Measurements from ENCODE around the gene TTYH3. TPM values are rescaled to one million over a fixed set of nuclear protein-coding genes. Genes with fewer than 3 reads are reported as not detected.

Gene TTYH3
- total RNA-seq, 2 donors from 2014 or later: 11.2 to 32.0 TPM

DNA sequence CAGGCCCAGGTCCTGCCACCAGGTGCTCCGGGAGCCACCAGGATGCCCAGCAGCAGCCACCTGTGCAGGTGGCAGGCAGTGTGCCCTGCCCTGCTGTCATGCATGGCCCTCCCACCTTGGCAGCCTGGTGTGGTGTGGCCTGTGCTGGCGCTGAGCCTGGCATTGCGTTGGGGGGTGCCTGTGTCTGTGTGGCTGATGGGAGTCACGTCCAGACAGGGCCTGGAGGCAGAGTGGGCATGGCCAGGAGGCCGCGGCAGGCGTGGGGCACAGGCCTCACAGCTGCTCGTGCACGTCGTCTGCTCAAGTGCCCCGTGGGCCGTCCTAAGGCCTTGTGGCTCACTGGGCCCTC lies 8.7 kb downstream of the TTYH3 start:
- H3K4me1 ChIP-seq: peaks cover 64% of the 10 kb centered on the region

DNA sequence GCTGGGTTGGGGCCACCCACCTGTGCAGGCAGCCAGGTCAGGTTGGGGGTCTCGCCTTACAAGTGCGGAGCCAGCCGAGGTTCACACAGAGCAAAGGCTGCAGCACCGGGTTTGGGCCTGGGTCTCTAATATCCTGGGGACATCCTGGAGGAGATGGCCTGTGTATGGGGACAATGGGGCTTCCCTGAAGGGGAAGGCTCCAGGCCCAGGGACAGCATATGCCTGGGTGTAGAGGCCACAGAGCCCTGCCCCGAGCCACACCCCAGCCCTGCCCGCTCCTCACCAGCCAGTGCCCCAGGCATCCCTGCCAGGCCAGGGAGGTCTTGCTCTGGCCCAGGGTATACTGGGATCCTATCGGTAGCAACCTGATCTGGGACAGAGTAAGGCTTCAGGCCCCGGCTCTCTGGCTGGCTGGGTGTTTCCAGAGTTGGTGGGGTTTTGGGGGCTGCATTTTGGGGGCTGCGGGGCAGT lies 9.1 kb downstream of the TTYH3 start:
- 75% methylated on average over 9 of the region's 9 CpGs; no CpG with 5 or more reads in 1 of the 2 donors for WGBS, 2 donors
- H3K4me1 ChIP-seq: peaks cover 61% of the 10 kb centered on the region
- ATAC-seq: no peak
- TF ChIP-seq, protein P1, sequence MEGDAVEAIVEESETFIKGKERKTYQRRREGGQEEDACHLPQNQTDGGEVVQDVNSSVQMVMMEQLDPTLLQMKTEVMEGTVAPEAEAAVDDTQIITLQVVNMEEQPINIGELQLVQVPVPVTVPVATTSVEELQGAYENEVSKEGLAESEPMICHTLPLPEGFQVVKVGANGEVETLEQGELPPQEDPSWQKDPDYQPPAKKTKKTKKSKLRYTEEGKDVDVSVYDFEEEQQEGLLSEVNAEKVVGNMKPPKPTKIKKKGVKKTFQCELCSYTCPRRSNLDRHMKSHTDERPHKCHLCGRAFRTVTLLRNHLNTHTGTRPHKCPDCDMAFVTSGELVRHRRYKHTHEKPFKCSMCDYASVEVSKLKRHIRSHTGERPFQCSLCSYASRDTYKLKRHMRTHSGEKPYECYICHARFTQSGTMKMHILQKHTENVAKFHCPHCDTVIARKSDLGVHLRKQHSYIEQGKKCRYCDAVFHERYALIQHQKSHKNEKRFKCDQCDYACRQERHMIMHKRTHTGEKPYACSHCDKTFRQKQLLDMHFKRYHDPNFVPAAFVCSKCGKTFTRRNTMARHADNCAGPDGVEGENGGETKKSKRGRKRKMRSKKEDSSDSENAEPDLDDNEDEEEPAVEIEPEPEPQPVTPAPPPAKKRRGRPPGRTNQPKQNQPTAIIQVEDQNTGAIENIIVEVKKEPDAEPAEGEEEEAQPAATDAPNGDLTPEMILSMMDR (IDR thresholded peaks at IDR 0.05): no peak
- TF ChIP-seq POLR2A (IDR thresholded peaks at IDR 0.05): no peak
- H3K27ac ChIP-seq: peak overlapping the region; percentile 60 to 88 (median 81)
- intact Hi-C loops (cut with DNase I): no loop called here
- no peak overlapping the region for H3K4me3 ChIP-seq
- H3K27me3 ChIP-seq: no peaks in the 10 kb centered on the region
- DNase-seq: no peak
- no peaks in the 10 kb centered on the region for H3K36me3 ChIP-seq (replicated peaks in 1 of 2; ENCODE audit: insufficient read depth in 1 of 2, low read depth in 2 of 2)
- H3K9me3 ChIP-seq: no peaks in the 10 kb centered on the region

More for the DNA sequence above, 8.7 kb downstream of the TTYH3 start:
- ATAC-seq (peak; percentile 19), DNase-seq (peak; percentile 48 to 67 (median 64))
- no peak for TF ChIP-seq POLR2A (IDR thresholded peaks at IDR 0.05)
- TF ChIP-seq, protein P1 (IDR thresholded peaks at IDR 0.05): no peak
- no peaks in the 10 kb centered on the region for H3K36me3 ChIP-seq (replicated peaks in 1 of 2; ENCODE audit: insufficient read depth in 1 of 2, low read depth in 2 of 2)
- H3K27ac ChIP-seq: peak overlapping the region in 3 of 4 donors; percentile 79 to 88 (median 83)
- H3K4me3 ChIP-seq: no peak overlapping the region
- no peaks in the 10 kb centered on the region for H3K9me3 ChIP-seq
- intact Hi-C loops (cut with DNase I): no loop called here
- WGBS, 2 donors: 53% methylated on average over 12 of the region's 12 CpGs; no CpG with 5 or more reads in 1 of the 2 donors
- H3K27me3 ChIP-seq: no peaks in the 10 kb centered on the region

DNA sequence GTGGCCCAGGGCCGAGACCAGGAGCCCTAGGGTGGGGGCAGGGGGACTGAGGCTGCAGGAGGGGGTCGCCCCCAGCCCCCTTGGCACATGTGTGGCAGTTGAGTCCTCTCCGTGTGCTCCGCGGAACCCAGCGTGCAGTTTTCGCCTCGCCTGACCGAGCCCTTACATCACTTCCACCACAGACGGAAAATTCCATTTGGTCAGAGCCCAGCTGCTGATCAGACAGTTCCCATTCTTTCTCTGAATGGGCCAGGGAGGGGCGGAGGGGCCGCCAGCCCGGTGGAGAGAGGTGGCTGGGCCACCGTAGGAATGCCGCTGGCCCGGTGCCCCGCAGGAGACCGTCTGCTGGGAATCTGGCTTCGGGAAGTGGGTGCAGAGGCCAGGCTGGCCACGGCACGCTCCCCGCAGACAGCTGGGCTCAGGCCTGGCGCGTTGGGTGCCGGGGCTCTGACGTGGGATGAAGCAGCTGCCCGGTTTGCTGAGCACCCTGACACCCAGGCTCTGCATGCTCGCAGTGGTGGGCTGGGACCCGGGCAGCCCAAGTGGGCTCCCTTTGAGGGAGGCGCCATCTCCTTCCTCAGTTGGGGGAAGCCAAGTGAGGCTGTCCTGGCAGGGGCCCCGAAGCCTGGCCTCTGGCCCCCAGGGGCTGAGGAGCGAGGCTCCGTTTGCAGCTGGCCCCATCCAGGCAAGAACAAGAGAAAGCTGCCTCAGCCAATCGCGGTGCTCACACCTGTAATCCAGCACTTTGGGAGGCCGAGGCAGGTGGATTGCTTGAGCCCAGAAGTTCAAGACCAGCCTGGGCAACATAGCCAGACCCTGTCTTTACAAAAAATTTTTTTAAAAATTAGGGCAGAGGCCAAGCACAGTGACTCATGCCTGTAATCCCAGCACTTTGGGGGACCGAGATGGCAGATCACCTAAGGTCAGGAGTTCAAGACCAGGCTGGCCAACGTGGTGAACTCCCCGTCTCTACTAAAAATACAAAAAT lies 9.9 kb downstream of the TTYH3 start:
- ATAC-seq: peak; percentile 85
- H3K36me3 ChIP-seq (replicated peaks in 1 of 2; ENCODE audit: insufficient read depth in 1 of 2, low read depth in 2 of 2): no peaks in the 10 kb centered on the region

DNA sequence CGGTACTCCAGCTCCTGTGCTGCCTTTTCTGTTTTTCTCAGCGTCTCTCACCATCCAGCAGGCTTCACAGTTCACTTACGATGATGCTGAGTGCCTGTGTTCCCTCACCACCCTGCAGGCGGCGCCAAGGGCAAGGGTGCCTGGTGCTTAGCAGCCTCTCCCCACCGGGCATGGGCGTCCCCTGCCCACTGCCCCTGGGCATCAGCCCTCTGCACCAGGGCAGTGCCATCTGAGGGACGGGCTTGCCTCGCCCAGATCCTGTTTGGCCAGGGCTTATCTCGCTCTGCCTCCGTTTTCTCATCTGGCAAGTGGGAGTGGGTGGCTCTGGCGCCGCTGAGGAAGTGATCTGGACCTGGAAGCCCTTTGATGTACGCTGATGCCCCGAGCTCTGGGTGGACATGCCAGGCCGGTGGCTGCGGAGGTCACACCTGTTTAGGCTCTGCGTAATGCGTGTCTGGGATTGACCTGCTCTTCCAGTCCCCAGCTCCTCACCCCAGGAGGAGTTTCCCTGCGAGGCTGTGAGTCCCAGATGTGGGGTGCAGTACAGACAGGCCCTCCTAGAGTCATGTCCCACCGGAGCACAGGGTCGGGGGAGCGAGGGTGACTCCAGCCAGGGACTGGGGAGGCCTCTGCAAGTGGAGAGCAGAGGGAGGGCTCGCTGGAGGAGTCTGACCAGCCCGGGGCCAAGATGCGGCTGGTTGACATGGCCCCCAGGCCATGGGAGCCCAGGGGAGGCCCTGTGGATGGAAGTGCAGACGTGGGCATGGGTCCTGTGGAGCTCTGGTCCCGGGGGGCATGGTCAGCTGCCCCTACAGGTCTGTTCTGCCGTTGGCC lies 11.8 kb downstream of the TTYH3 start:
- no peaks in the 10 kb centered on the region for H3K36me3 ChIP-seq (replicated peaks in 1 of 2; ENCODE audit: insufficient read depth in 1 of 2, low read depth in 2 of 2)
- WGBS, 2 donors: 74 to 83% methylated on average over 8 to 27 of the region's 29 CpGs
- H3K4me1 ChIP-seq: peaks cover 41% of the 10 kb centered on the region
- H3K4me3 ChIP-seq: no peak overlapping the region
- H3K9me3 ChIP-seq: no peaks in the 10 kb centered on the region
- H3K27me3 ChIP-seq: no peaks in the 10 kb centered on the region
- intact Hi-C loops (cut with DNase I): no loop called here
- TF ChIP-seq, protein P1 (IDR thresholded peaks at IDR 0.05): no peak
- no peak for TF ChIP-seq POLR2A (IDR thresholded peaks at IDR 0.05)
- H3K27ac ChIP-seq: no peak overlapping the region
- ATAC-seq (no peak), DNase-seq (no peak)

More for the DNA sequence above, 9.9 kb downstream of the TTYH3 start:
- H3K4me1 ChIP-seq: peaks cover 53% of the 10 kb centered on the region
- 53 to 75% methylated on average over 7 to 39 of the region's 39 CpGs for WGBS, 2 donors
- no peaks in the 10 kb centered on the region for H3K9me3 ChIP-seq
- peak; percentile 78 to 89 (median 86) for DNase-seq
- H3K27ac ChIP-seq: peak overlapping the region; percentile 60 to 88 (median 81)
- intact Hi-C loops (cut with DNase I): no loop called here
- H3K27me3 ChIP-seq: no peaks in the 10 kb centered on the region
- no peak overlapping the region for H3K4me3 ChIP-seq
- TF ChIP-seq, protein P1 (IDR thresholded peaks at IDR 0.05): peak in 1 of 7 experiments; percentile 2
- peak in 1 of 3 donors; percentile 32 for TF ChIP-seq POLR2A (IDR thresholded peaks at IDR 0.05)
